Common myeloid progenitor, CD34-positive (primary cell): ENCODE measurements around the gene CMTM1.
"Not testable (repeated sequence)": the region's sequence is repeated elsewhere in the genome, so short reads cannot be mapped to it uniquely, and the experiment has no call there.

ENCODE experiments used
- CTCF ChIA-PET: fragments of 350-600 bp; sonication (Branson Sonifier 250); formaldehyde crosslinking; loops from one replicate; lab custom pipeline; 2021; ENCODE audit warnings: antibody characterized with exemption; lab: Charles Lee
- POLR2A ChIA-PET: fragments of 350-600 bp; sonication (Branson Sonifier 250); formaldehyde crosslinking; loops from one replicate; lab custom pipeline; 2021; ENCODE audit warnings: antibody characterized with exemption; lab: Charles Lee
- DNase-seq, 3 donors: peaks; one replicate each; pipeline versions ENCODE4 v3.0.0 to v3.0.0-alpha.2; 2013
- H3K27ac ChIP-seq, 2 experiments: 1 replicate in 1 of 2; 2 replicates in 1 of 2; pipeline ENCODE4 v1.7.0; 2013; ENCODE audit warnings: inconsistent platforms in 2 of 2, low read length in 2 of 2, mild to moderate bottlenecking in 2 of 2, low read depth in 1 of 2, moderate library complexity in 1 of 2; ENCODE audit not compliant: severe bottlenecking in 2 of 2, insufficient read depth in 1 of 2, poor library complexity in 1 of 2
- H3K27me3 ChIP-seq, 5 experiments: replicated peaks in 2 of 5; 1 replicate in 3 of 5; 2 replicates in 2 of 5; pipeline versions ENCODE4 v1.6.1 to v1.7.0; 2013; ENCODE audit warnings: low read length in 4 of 5, mild to moderate bottlenecking in 2 of 5, moderate library complexity in 2 of 5, inconsistent platforms in 1 of 5; ENCODE audit not compliant: insufficient read depth in 5 of 5, control insufficient read depth in 4 of 5
- H3K36me3 ChIP-seq, 4 experiments: 1 replicate in 2 of 4; 2 replicates in 2 of 4; pipeline versions ENCODE4 v1.6.1 to v1.7.0; 2013; ENCODE audit warnings: low read length in 3 of 4, control low read depth in 1 of 4, mild to moderate bottlenecking in 1 of 4; ENCODE audit not compliant: control insufficient read depth in 4 of 4, insufficient read depth in 4 of 4
- H3K4me1 ChIP-seq, 4 experiments: 1 replicate in 3 of 4; 2 replicates in 1 of 4; pipeline versions ENCODE4 v1.6.1 to v1.7.1; 2013; ENCODE audit warnings: low read length in 3 of 4, mild to moderate bottlenecking in 3 of 4, control low read depth in 1 of 4, inconsistent platforms in 1 of 4, moderate library complexity in 1 of 4; ENCODE audit not compliant: control insufficient read depth in 4 of 4, insufficient read depth in 4 of 4; ENCODE audit errors: control extremely low read depth in 1 of 4
- H3K4me3 ChIP-seq, 7 experiments: 1 replicate in 4 of 7; 2 replicates in 3 of 7; pipeline versions ENCODE4 v1.5.1 to v1.7.0; 2013; ENCODE audit warnings: mild to moderate bottlenecking in 7 of 7, low read length in 6 of 7, moderate library complexity in 6 of 7, inconsistent platforms in 2 of 7, low read depth in 2 of 7, control low read depth in 1 of 7; ENCODE audit not compliant: insufficient read depth in 4 of 7, control insufficient read depth in 1 of 7; ENCODE audit errors: extremely low read depth in 1 of 7
- H3K9me3 ChIP-seq, 5 experiments: 1 replicate in 4 of 5; 2 replicates in 1 of 5; pipeline versions ENCODE4 v1.6.1 to v1.7.1; 2013; ENCODE audit warnings: low read length in 4 of 5, mild to moderate bottlenecking in 2 of 5, inconsistent platforms in 1 of 5, low read depth in 1 of 5, moderate library complexity in 1 of 5; ENCODE audit not compliant: control insufficient read depth in 4 of 5, insufficient read depth in 2 of 5; ENCODE audit errors: control extremely low read depth in 1 of 5
- WGBS: methylation state at CpG from one replicate; pipeline ENCODE4 v1.1.5; 2013; ENCODE audit not compliant: insufficient coverage; 5-methylcytosine and 5-hydroxymethylcytosine counted together

The CMTM1 gene

DNA sequence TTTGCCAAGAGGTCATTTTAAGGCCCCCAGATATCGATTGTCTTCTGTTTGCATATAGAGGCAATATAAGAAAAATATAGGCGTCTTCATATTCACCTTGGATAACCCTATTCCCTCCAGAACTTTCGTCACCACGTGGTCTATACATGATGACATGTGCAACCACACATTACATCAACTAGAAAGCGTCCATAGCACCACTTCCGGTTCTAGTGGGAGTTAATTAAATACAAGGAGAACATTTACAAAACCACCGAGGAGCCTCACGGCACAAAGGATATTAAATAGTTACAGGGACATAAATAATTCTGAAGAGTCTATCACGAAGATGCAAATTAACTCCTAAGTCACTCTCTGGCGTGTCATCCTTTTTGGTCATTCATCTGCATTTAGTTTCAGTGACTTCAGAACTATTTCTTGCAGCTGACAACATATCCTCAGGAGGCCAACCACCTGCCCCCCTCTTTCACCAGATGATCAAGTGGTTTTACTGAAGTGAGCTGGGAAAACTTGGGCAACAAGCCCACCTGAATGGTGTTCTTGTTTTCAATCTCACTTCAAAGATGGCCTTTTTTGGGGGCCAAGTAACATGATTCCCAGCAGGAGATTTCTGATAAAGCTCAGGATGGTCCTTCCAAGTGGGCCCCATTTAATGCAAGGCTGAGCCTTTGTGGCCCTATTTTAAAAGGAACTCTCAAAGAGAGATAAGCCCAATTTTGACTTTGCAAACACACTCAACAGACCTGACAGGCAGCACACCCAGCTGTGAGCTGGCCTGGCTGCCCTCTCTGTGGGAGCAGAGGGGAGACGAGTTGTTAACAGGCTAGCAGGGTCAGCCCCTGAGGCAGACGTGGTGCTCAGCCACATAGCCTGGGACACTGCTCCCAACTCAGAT, 53.5 kb downstream of the CMTM1 start:
- DNase-seq: no peak
- no peak overlapping the region for H3K27ac ChIP-seq
- no peak overlapping the region for H3K4me3 ChIP-seq
- peaks cover 0 to 54% (median 15%) of the 10 kb centered on the region in 4 experiments for H3K36me3 ChIP-seq
- ChIA-PET CTCF (interaction anchor here (1.1 to 1.9 kb wide), 3 partner anchors 12 to 39 kb away, joined by 3 to 11 read pairs (median 4); no protein-coding TSS in a partner anchor), POLR2A (no interaction called here)
- 92% methylated on average over 8 of the region's 12 CpGs for WGBS
- no peaks in the 10 kb centered on the region for H3K9me3 ChIP-seq
- no peaks in the 10 kb centered on the region for H3K27me3 ChIP-seq
- H3K4me1 ChIP-seq: no peaks in the 10 kb centered on the region

DNA sequence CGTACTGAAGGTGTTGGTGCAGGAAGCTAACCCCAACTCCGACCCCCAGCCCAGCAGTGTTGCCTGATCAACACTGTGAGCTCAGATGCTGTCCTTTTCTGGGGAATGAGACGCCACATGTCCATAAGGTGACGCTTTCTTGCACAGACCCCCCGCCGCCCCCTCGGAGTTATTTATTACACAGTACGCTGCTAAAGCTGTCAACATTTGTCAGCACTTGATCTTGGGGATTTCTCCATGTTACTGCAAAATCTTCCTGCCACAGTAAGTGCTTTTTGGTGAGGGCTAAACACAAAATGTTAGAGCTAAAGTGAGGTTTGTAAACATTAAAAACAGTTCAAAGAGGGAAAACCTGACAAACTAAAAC, 54.2 kb downstream of the CMTM1 start:
- H3K36me3 ChIP-seq: peaks cover 0 to 48% (median 14%) of the 10 kb centered on the region in 4 experiments
- no peak for DNase-seq
- ChIA-PET CTCF (interaction anchor here (0.8 to 1.9 kb wide), 5 partner anchors 12 to 38 kb away, joined by 3 to 11 read pairs (median 4); no protein-coding TSS in a partner anchor), POLR2A (no interaction called here)
- no peaks in the 10 kb centered on the region for H3K27me3 ChIP-seq
- no peak overlapping the region for H3K27ac ChIP-seq
- WGBS: 99% methylated on average over 8 of the region's 8 CpGs
- H3K4me1 ChIP-seq: no peaks in the 10 kb centered on the region
- no peaks in the 10 kb centered on the region for H3K9me3 ChIP-seq
- no peak overlapping the region for H3K4me3 ChIP-seq

DNA sequence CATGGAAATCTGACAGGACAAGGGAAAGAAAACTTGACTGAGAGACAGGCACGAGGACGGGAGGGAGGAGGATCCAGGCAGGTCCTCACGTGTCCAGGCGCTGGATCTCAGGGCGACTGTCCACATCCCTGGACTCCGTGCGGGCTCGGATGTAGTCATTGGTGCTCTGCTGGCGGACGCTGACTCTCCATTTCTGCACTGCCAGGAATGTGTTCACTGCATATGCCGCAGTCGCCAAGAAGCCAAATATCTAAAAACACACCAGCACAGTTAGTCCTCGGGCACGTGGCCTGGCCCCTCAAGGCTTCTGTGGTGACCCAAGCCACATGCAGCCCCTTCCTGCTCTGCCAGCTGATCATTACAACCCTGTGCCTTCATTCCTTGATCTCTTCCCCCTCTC, 55.7 kb downstream of the CMTM1 start:
- CTCF ChIA-PET: no interaction called here

GRCh38 chr16:66622863-66623262, 56.6 kb downstream of the CMTM1 start:
- H3K27me3 ChIP-seq: no peaks in the 10 kb centered on the region
- no peaks in the 10 kb centered on the region for H3K9me3 ChIP-seq
- no peak overlapping the region for H3K4me3 ChIP-seq
- 85% methylated on average over 3 of the region's 3 CpGs for WGBS
- H3K4me1 ChIP-seq: no peaks in the 10 kb centered on the region
- H3K27ac ChIP-seq: no peak overlapping the region
- peaks cover 0 to 44% (median 13%) of the 10 kb centered on the region in 4 experiments for H3K36me3 ChIP-seq
- no peak for DNase-seq
- POLR2A ChIA-PET: no interaction called here
- CTCF ChIA-PET: interaction anchor here (3.1 kb wide), 1 partner anchor 14 kb away, joined by 18 read pairs; no protein-coding TSS in a partner anchor

More for the DNA sequence above, 55.7 kb downstream of the CMTM1 start:
- no peak overlapping the region for H3K4me3 ChIP-seq
- H3K27ac ChIP-seq: no peak overlapping the region
- POLR2A ChIA-PET: no interaction called here
- 95% methylated on average over 14 of the region's 14 CpGs for WGBS
- no peaks in the 10 kb centered on the region for H3K4me1 ChIP-seq
- no peaks in the 10 kb centered on the region for H3K27me3 ChIP-seq
- no peak for DNase-seq
- H3K36me3 ChIP-seq: peaks cover 0 to 44% (median 13%) of the 10 kb centered on the region in 4 experiments
- no peaks in the 10 kb centered on the region for H3K9me3 ChIP-seq

- no peak for DNase-seq
- Histone ChIP-seq H3K4me1 (no peaks in the 10 kb centered on the region), H3K4me3 (no peak overlapping the region), H3K9me3 (no peaks in the 10 kb centered on the region), H3K27me3 (no peaks in the 10 kb centered on the region), H3K36me3 (peaks cover 0 to 44% (median 12%) of the 10 kb centered on the region in 4 experiments), H3K27ac (no peak overlapping the region)
- ChIA-PET POLR2A (no interaction called here), CTCF (interaction anchor here (0.9 to 3.1 kb wide), 5 partner anchors 11 to 28 kb away, joined by 3 to 18 read pairs (median 3); no protein-coding TSS in a partner anchor)
- WGBS: 92% methylated on average over 3 of the region's 3 CpGs
Observed at GRCh38 chr16:66623755-66624154, 57.5 kb downstream of the CMTM1 start.

DNA sequence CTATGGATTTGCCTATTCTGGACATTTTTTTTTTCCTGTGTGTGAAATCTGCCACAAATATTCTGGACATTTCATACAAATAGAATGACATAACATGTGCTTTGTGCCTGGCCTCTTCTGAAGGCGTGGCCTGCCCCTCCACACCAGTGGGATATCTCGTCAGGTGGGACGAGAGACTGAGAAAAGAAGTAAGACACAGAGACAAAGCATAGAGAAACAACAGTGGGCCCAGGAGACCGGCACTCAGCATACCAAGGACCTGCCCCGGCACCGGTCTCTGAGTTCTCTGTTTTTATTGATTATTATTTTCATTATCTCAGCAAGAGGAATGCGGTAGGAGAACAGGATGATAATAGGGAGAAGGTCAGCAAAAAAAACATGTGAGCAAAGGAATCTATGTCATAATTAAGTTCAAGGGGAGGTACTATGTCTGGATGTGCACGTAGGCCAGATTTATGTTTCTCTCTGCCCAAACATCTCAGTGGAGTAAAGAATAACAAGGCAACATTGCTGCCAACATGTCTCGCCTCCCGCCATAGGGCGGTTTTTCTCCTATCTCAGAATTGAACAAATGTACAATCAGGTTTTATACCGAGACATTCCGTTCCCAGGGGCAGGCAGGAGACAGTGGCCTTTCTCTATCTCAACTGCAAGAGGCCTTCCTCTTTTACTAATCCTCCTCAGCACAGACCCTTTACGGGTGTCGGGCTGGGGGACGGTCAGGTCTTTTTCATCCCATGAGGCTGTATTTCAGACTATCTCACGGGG, 61.6 kb downstream of the CMTM1 start:
- H3K9me3 ChIP-seq: not testable (repeated sequence)

More for the DNA sequence above, 61.6 kb downstream of the CMTM1 start:
- H3K4me1 ChIP-seq, H3K27ac ChIP-seq, CTCF ChIA-PET, POLR2A ChIA-PET, H3K4me3 ChIP-seq, H3K27me3 ChIP-seq, DNase-seq: not testable (repeated sequence)
- WGBS: 95% methylated on average over 8 of the region's 17 CpGs
- peaks cover 0 to 12% (median 0%) of the 10 kb centered on the region in 4 experiments for H3K36me3 ChIP-seq
